Measurements from ENCODE around the gene MLC1.

GRCh38 chr22:50118129-50118528 lies 32.9 kb upstream of the MLC1 start:
- no peak for TF ChIP-seq CTCF (IDR thresholded peaks at IDR 0.05; ENCODE audit: insufficient read depth, low read depth, low read length)
- no peak for TF ChIP-seq EZH2 (IDR thresholded peaks at IDR 0.05; ENCODE audit: insufficient read depth, low read length)
